HepG2 (cell line): ENCODE results near the gene SPON2. TPM values are rescaled to one million over a fixed set of nuclear protein-coding genes. Genes with fewer than 3 reads are reported as not detected.

Experiments used
- ARID3A ChIP-seq: IDR thresholded peaks from 2 replicates; pipeline ENCODE4 v1.6.1; 2012; ENCODE audit warnings: low read depth, low read length, improper control_type of control experiment
- DNMT1 ChIP-seq: sonication (generic); formaldehyde crosslinking; IDR thresholded peaks from 2 replicates; pipeline ENCODE4 v1.5.1; 2020; ENCODE audit warnings: mild to moderate bottlenecking, missing genetic modification reagents
- FOXA1 ChIP-seq, 2 experiments: fragments of 450-650 bp in 1 of 2; sonication (generic) in 1 of 2; formaldehyde crosslinking in 1 of 2; IDR thresholded peaks; 2 replicates each; pipeline versions ENCODE4 v1.4.0 to v1.6.1; 2016 to 2020; ENCODE audit warnings: missing genetic modification reagents in 1 of 2
- HDAC1 ChIP-seq: sonication (generic); formaldehyde crosslinking; IDR thresholded peaks from 2 replicates; pipeline ENCODE4 v1.5.1; 2020; ENCODE audit warnings: mild to moderate bottlenecking, missing genetic modification reagents
- IRF2 ChIP-seq: IDR thresholded peaks from 2 replicates; pipeline ENCODE4 v1.6.1; 2018; ENCODE audit warnings: missing genetic modification reagents, missing compliant biosample characterization
- MXD3 ChIP-seq: IDR thresholded peaks from 2 replicates; pipeline ENCODE4 v1.6.1; 2016; ENCODE audit warnings: mild to moderate bottlenecking, missing biosample characterization, missing genetic modification reagents
- SETDB1 ChIP-seq: sonication (generic); formaldehyde crosslinking; IDR thresholded peaks from 2 replicates; pipeline ENCODE4 v1.5.1; 2020; ENCODE audit warnings: missing genetic modification reagents, mild to moderate bottlenecking, borderline replicate concordance
- SNAI1 ChIP-seq: sonication (generic); formaldehyde crosslinking; IDR thresholded peaks from 2 replicates; pipeline ENCODE4 v1.5.0; 2020; ENCODE audit warnings: mild to moderate bottlenecking, missing genetic modification reagents, borderline replicate concordance
- SP5 ChIP-seq: IDR thresholded peaks from 2 replicates; pipeline ENCODE4 v1.6.1; 2016; ENCODE audit warnings: low read depth, borderline replicate concordance
- ZBED4 ChIP-seq: sonication (generic); formaldehyde crosslinking; IDR thresholded peaks from 2 replicates; pipeline ENCODE4 v1.4.0; 2020; ENCODE audit warnings: missing genetic modification reagents, borderline replicate concordance
- ZBTB10 ChIP-seq: sonication (generic); formaldehyde crosslinking; IDR thresholded peaks from 2 replicates; pipeline ENCODE4 v1.4.0; 2020; ENCODE audit warnings: missing genetic modification reagents, borderline replicate concordance
- ZBTB26 ChIP-seq: IDR thresholded peaks from 2 replicates; pipeline ENCODE4 v1.6.1; 2016; ENCODE audit warnings: missing compliant biosample characterization, missing genetic modification reagents, borderline replicate concordance
- ZBTB46 ChIP-seq: sonication (generic); formaldehyde crosslinking; IDR thresholded peaks from 2 replicates; pipeline ENCODE4 v1.4.0; 2020; ENCODE audit warnings: mild to moderate bottlenecking, missing genetic modification reagents, borderline replicate concordance
- ZFYVE20 ChIP-seq: sonication (generic); formaldehyde crosslinking; IDR thresholded peaks from 2 replicates; pipeline ENCODE4 v1.8.0; 2023; ENCODE audit warnings: low read depth, mild to moderate bottlenecking, moderate library complexity, missing genetic modification reagents, borderline replicate concordance
- ZNF34 ChIP-seq: sonication (generic); formaldehyde crosslinking; IDR thresholded peaks from 2 replicates; pipeline ENCODE4 v1.4.0; 2020; ENCODE audit warnings: mild to moderate bottlenecking, missing genetic modification reagents, borderline replicate concordance
- polyA plus RNA-seq, 8 experiments: library from polyadenylated mRNA; depleted of rRNA in 3 of 8; stranded (reverse) in 7 of 8; unstranded in 1 of 8; fragments of >200 nt; fragmentation: Illumina TruSeq in 4 of 8; extraction: Trizol in 4 of 8; gene quantifications; 2 replicates each; pipeline versions ENCODE4 v1.2.1 to v1.2.3, GENCODE V29; 2011 to 2016; ENCODE audit warnings: low read depth in 4 of 8, missing spikeins in 1 of 8, mixed read lengths in 1 of 8; ENCODE audit not compliant: insufficient read depth in 1 of 8
- total RNA-seq, 5 experiments: library from RNA; depleted of rRNA; stranded (reverse); fragments of >200 nt; fragmentation: Illumina TruSeq; extraction: Trizol; gene quantifications; 2 replicates each; pipeline ENCODE4 v1.2.3, GENCODE V29; 2016; ENCODE audit warnings: low read depth in 1 of 5

The SPON2 gene
- total and polyA plus RNA-seq, 2 of the 13 experiments (the other 11 are each of a cell fraction or from before 2014, with no cell fraction given): 17.4 to 55.2 TPM

- no peak for TF ChIP-seq ZBTB10 (CRISPR knock-in tag)
- no peak for TF ChIP-seq ZNF34 (CRISPR knock-in tag)
- TF ChIP-seq FOXA1 (IDR thresholded peaks at IDR 0.05): no peak
- no peak for TF ChIP-seq FOXA1 (CRISPR knock-in tag; IDR thresholded peaks at IDR 0.05)
- TF ChIP-seq ZFYVE20 (CRISPR knock-in tag): no peak
- no peak for TF ChIP-seq SETDB1 (CRISPR knock-in tag)
- TF ChIP-seq MXD3 (CRISPR knock-in tag): no peak
- TF ChIP-seq SP5: no peak
- TF ChIP-seq ARID3A: no peak
- 0 out of 2 replicates have a peak, but pooled peaks have one; percentile 6 for TF ChIP-seq HDAC1 (CRISPR knock-in tag)
- no peak for TF ChIP-seq ZBTB46 (CRISPR knock-in tag)
- no peak for TF ChIP-seq DNMT1 (CRISPR knock-in tag)
- no peak for TF ChIP-seq IRF2 (CRISPR knock-in tag)
- TF ChIP-seq ZBED4 (CRISPR knock-in tag): no peak
- no peak for TF ChIP-seq SNAI1 (CRISPR knock-in tag)
- 0 out of 2 replicates have a peak, but pooled peaks have one; percentile 39 for TF ChIP-seq ZBTB26
These were observed 781 bp upstream of the SPON2 start (continued) for GRCh38 chr4:1172971-1173757.
